NCI-H2196 treated with DMSO at 0.1 percent for 48 hours (cell line): ENCODE results near the gene SLC9A3.

Source experiments
- DNase-seq: peaks from one replicate; lab custom pipeline; 2025; ENCODE audit not compliant: unreplicated experiment; lab: John Stamatoyannopoulos, UW

Gene SLC9A3

DNA sequence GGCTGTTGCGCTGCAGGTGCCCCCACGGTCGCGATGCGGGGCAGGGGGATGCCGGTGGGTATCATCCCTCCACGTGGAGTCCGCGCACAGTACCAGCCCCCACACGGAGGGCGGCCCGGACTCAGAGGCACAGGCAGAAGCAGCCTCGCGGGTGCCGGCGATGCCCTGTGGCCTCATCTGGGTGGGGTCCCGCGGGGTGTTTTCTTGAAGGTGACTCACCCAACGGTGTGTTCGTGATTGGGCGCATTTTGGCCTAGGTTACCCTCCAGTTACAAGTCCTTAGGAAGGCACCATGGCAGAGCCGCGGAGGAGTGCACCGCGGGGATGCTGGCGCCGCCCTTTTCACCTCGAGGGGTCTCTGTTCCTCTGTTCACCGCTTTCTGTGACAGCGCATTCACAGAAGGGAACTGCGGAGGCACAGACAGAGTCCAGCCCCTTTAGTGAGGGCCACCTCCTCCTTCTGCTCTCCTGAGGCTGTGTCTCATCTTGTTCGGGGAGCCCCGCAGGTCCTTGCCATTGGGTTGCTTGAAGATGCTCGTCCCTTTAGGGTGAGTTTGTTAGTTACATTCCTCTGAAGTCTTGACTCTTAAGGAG, 102.9 kb downstream of the SLC9A3 start:
- no peak for DNase-seq

DNA sequence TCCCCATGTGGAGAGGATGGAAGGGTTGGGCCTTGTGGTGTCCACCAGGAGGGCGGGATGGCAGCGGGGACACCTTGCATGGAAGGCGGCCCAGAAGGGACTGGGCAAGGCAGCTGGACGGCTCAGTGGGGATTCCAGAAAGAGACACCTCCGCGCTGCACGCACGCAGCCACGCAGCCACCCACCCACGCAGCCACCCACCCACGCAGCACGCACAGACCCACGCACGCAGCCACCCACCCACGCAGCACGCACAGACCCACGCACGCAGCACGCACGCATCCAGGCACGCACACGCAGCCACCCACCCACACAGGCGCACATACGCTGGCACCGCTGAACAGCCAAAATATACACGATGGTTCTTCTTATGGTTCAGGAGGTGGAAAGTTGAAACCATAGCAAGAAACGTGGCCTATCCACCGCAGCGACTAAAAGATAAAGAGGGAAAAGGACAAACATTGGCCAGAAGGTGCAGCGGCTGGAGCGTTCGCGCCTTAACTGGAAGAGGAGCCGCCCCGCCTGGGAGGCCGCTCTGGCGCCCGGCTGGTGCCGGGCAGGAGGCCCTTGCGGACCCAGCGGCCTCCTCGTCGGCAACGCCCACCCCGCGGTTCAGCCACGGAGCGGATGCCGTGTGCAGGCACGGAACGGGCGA, 103.5 kb downstream of the SLC9A3 start:
- DNase-seq: no peak
